PC-9 (cell line): ENCODE results near the gene RNU4-1. TPM values are rescaled to one million over a fixed set of nuclear protein-coding genes. Genes with fewer than 3 reads are reported as not detected.

Experiments used
- Bru-seq: library from RNA; stranded (reverse); fragments of 400-500 nt; gene quantifications from one replicate; lab custom pipeline; 2021; lab: Mats Ljungman, UMichigan
- BruChase-seq, 2 experiments: library from RNA; stranded (reverse); fragments of 400-500 nt; gene quantifications; one replicate each; lab custom pipeline; 2021; lab: Mats Ljungman, UMichigan
- BruUV-seq: library from RNA; stranded (reverse); fragments of 400-500 nt; replicated peaks from 2 replicates; lab custom pipeline; 2021; lab: Mats Ljungman, UMichigan
- CTCF ChIA-PET: fragments of 300-600 bp; sonication (Branson Sonifier 250); formaldehyde crosslinking; loops from one replicate; lab custom pipeline; 2022; ENCODE audit warnings: antibody characterized with exemption; lab: Charles Lee
- POLR2A ChIA-PET: fragments of 300-600 bp; sonication (Branson Sonifier 250); formaldehyde crosslinking; loops from one replicate; lab custom pipeline; 2022; ENCODE audit warnings: antibody characterized with exemption; ENCODE audit not compliant: unreplicated experiment; lab: Charles Lee
- DNase-seq, 2 experiments: peaks; one replicate each; pipeline versions ENCODE4 v3.0.0 to v3.0.0-alpha.2; 2015 to 2022; ENCODE audit warnings: mixed read lengths in 1 of 2
- H2AFZ ChIP-seq: fragments of 200-600 bp; sonication (generic); 2 replicates; pipeline ENCODE4 v1.8.1; 2017; ENCODE audit warnings: antibody characterized with exemption
- H3F3A ChIP-seq: fragments of 200-600 bp; sonication (generic); 2 replicates; pipeline ENCODE4 v1.8.1; 2017; ENCODE audit warnings: antibody characterized with exemption, mild to moderate bottlenecking, low read depth; ENCODE audit not compliant: insufficient read depth
- H3K27ac ChIP-seq: fragments of 200-600 bp; sonication (generic); 2 replicates; pipeline ENCODE4 v1.6.1; 2016; ENCODE audit warnings: mixed run types
- H3K27me3 ChIP-seq: fragments of 200-600 bp; sonication (generic); 2 replicates; pipeline ENCODE4 v1.6.1; 2016; ENCODE audit warnings: low read depth, mixed run types; ENCODE audit not compliant: insufficient read depth
- H3K36me3 ChIP-seq: fragments of 200-600 bp; sonication (generic); 2 replicates; pipeline ENCODE4 v1.6.1; 2016; ENCODE audit warnings: low read depth, mixed run types
- H3K4me1 ChIP-seq: fragments of 200-600 bp; sonication (generic); replicated peaks from 2 replicates; pipeline ENCODE4 v1.6.1; 2016; ENCODE audit warnings: mixed run types; ENCODE audit not compliant: insufficient read depth
- H3K4me2 ChIP-seq: fragments of 200-600 bp; sonication (generic); 2 replicates; pipeline ENCODE4 v1.6.1; 2017; ENCODE audit warnings: mixed run types
- H3K4me3 ChIP-seq: fragments of 200-600 bp; sonication (generic); 2 replicates; pipeline ENCODE4 v1.6.1; 2016; ENCODE audit warnings: mixed run types
- H3K79me2 ChIP-seq: fragments of 200-600 bp; sonication (generic); 2 replicates; pipeline ENCODE4 v1.6.1; 2017; ENCODE audit warnings: low read depth, mixed run types
- H3K9me2 ChIP-seq: fragments of 200-600 bp; sonication (generic); 2 replicates; pipeline ENCODE4 v1.8.1; 2017; ENCODE audit warnings: mild to moderate bottlenecking; ENCODE audit not compliant: insufficient read depth
- H3K9me3 ChIP-seq: fragments of 200-600 bp; sonication (generic); 2 replicates; pipeline ENCODE4 v1.8.1; 2016; ENCODE audit warnings: low read depth; ENCODE audit not compliant: insufficient read depth
- H4K20me1 ChIP-seq: fragments of 200-600 bp; sonication (generic); 2 replicates; pipeline ENCODE4 v1.8.1; 2017; ENCODE audit not compliant: insufficient read depth
- CTCF ChIP-seq: fragments of 200-600 bp; sonication (generic); conservative IDR thresholded peaks from 2 replicates; pipeline ENCODE4 v1.6.1; 2017; ENCODE audit warnings: mixed run types, antibody characterized with exemption, mild to moderate bottlenecking, moderate library complexity
- EZH2 ChIP-seq: fragments of 200-600 bp; sonication (generic); IDR thresholded peaks from 2 replicates; pipeline ENCODE4 v1.8.0; 2017; ENCODE audit warnings: antibody characterized with exemption, low read depth
- intact Hi-C: fragments of 100-400 bp; cut with micrococcal nuclease; formaldehyde crosslinking; loops from one replicate; pipeline ENCODE4 v1.10.0; 2022; ENCODE audit not compliant: unreplicated experiment
- long read RNA-seq: library from polyadenylated mRNA; stranded (forward); transcript quantifications from one replicate; pipeline ENCODE4 v2.0.0, GENCODE V29; 2022
- total RNA-seq: library from RNA; stranded (reverse); gene quantifications from 2 replicates; pipeline ENCODE4 v1.2.3, GENCODE V29; 2021

The RNU4-1 gene
- total RNA-seq, result 1,857 and 3,341 TPM in 2 replicates
- Bru-seq, nascent RNA, result percentile 97 among the genes with signal in this experiment
- BruChase-seq, experiment 1, labeled RNA remaining after a 2-hour chase, result percentile 40 among the genes with signal in this experiment
- percentile 63 among the genes with signal in this experiment for BruChase-seq, experiment 2, labeled RNA remaining after a 6-hour chase
- long read RNA-seq, result 0 reads

GRCh38 chr12:120292661-120293531, at the start of gene RNU4-1:
Gene RNU4-1 (minus strand): TSS chr12:120293237.
- H3K27ac ChIP-seq, result peak within 1 kb of the TSS; percentile 99
- H3K9me3 ChIP-seq, result no peaks in the 10 kb centered on the region
- H3K4me2 ChIP-seq, result peak within 1 kb of the TSS; percentile 82
- TF ChIP-seq CTCF (no peak), EZH2 (no peak)
- POLR2A ChIA-PET, result interaction anchor here (0.5 to 2.5 kb wide), 17 partner anchors 9 to 1985 kb away, joined by 3 to 222 read pairs (median 4); partner anchors contain the start of genes RPLP0 and SIRT4
- H3K4me1 ChIP-seq, result peaks cover 19% of the 10 kb centered on the region
- H4K20me1 ChIP-seq, result no peaks in the 10 kb centered on the region
- no peaks in the 10 kb centered on the region for H3K27me3 ChIP-seq
- intact Hi-C loops, result loop anchor here (2.0 to 5.0 kb wide), 2 partner anchors 24 to 176 kb away; partner anchors contain the start of gene RAB35
- peaks cover 36% of the 10 kb centered on the region for H3F3A ChIP-seq
- peak within 1 kb of the TSS; percentile 77 for H2AFZ ChIP-seq
- BruUV-seq, result no TSS peak
- peak within 1 kb of the TSS; percentile 64 for H3K4me3 ChIP-seq
- H3K79me2 ChIP-seq, result no peaks in the 10 kb centered on the region
- H3K36me3 ChIP-seq, result no peaks in the 10 kb centered on the region
- CTCF ChIA-PET, result interaction anchor here (0.7 to 1.8 kb wide), 4 partner anchors 9 to 65 kb away, joined by 3 to 11 read pairs (median 8); partner anchors contain the start of gene SIRT4
- H3K9me2 ChIP-seq, result no peaks in the 10 kb centered on the region
- peak; percentile 81 to 97 for DNase-seq

GRCh38 chr12:120342175-120343038, 49.4 kb upstream of the RNU4-1 start:
- H3K4me2 ChIP-seq, result no peak overlapping the region
- no peak for DNase-seq
- no peaks in the 10 kb centered on the region for H3K9me2 ChIP-seq
- H3F3A ChIP-seq, result no peaks in the 10 kb centered on the region
- no peaks in the 10 kb centered on the region for H4K20me1 ChIP-seq
- no peak overlapping the region for H2AFZ ChIP-seq
- no TSS peak for BruUV-seq
- H3K27ac ChIP-seq, result no peak overlapping the region
- no peaks in the 10 kb centered on the region for H3K27me3 ChIP-seq
- no peak overlapping the region for H3K4me3 ChIP-seq
- ChIA-PET CTCF (no interaction called here), POLR2A (no interaction called here)
- no peaks in the 10 kb centered on the region for H3K79me2 ChIP-seq
- TF ChIP-seq CTCF (no peak), EZH2 (no peak)
- H3K4me1 ChIP-seq, result no peaks in the 10 kb centered on the region
- H3K36me3 ChIP-seq, result no peaks in the 10 kb centered on the region
- no peaks in the 10 kb centered on the region for H3K9me3 ChIP-seq
- intact Hi-C loops, result no loop called here

GRCh38 chr12:120339256-120339655, 46.2 kb upstream of the RNU4-1 start:
- Histone ChIP-seq H3K36me3 (no peaks in the 10 kb centered on the region), H2AFZ (no peak overlapping the region), H3K4me3 (no peak overlapping the region), H3F3A (no peaks in the 10 kb centered on the region), H3K27ac (no peak overlapping the region), H3K27me3 (no peaks in the 10 kb centered on the region), H3K9me2 (no peaks in the 10 kb centered on the region), H3K9me3 (no peaks in the 10 kb centered on the region), H3K4me1 (no peaks in the 10 kb centered on the region), H3K79me2 (no peaks in the 10 kb centered on the region), H4K20me1 (no peaks in the 10 kb centered on the region), H3K4me2 (no peak overlapping the region)
- CTCF ChIA-PET, result no interaction called here
- POLR2A ChIA-PET, result no interaction called here
- intact Hi-C loops, result no loop called here
- DNase-seq, result no peak
- no TSS peak for BruUV-seq
- TF ChIP-seq EZH2 (no peak), CTCF (no peak)
